NCI-H460 (cell line): Measurements from ENCODE around the gene VAV1. TPM values are rescaled to one million over a fixed set of nuclear protein-coding genes. Genes with fewer than 3 reads are reported as not detected.
"Not testable (repeated sequence)": the region's sequence is repeated elsewhere in the genome, so short reads cannot be mapped to it uniquely, and the experiment has no call there.

ENCODE experiments used
- DNase-seq: peaks from one replicate; pipeline ENCODE4 v3.0.0-alpha.2; 2016; ENCODE audit warnings: low read depth; ENCODE audit errors: extremely low read depth
- total RNA-seq: library from RNA; depleted of rRNA; stranded (reverse); fragments of >200 nt; shearing (Covaris generic); gene quantifications from 2 replicates; pipeline ENCODE4 v1.2.3, GENCODE V29; 2014

Gene VAV1
- total RNA-seq, 1 experiment from 2014 or later: 1.2 TPM

- DNase-seq: no peak
These were observed 4.5 kb downstream of the VAV1 start for GRCh38 chr19:6776999-6777398.

GRCh38 chr19:6777434-6777833 lies 4.9 kb downstream of the VAV1 start:
- no peak for DNase-seq

DNA sequence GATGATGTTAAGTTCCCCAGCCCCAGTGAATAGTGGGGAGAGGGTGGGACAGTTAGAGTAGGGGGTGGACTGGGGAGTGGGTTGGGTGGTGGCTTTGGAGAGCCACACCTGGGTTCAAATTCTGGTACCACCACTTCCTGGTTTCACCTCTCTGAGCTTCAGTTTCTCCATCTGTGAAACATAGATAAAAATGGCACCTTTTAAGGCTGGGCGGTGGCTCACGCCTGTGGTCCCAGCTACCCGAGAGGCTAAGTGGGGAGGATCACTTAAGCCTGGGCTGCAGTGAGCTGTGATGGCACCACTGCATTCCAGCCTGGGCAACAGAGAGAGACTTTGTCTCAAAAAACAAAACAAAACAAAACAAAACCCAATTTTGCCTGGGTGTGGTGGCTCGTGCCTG lies 5.9 kb downstream of the VAV1 start:
- DNase-seq: no peak

DNA sequence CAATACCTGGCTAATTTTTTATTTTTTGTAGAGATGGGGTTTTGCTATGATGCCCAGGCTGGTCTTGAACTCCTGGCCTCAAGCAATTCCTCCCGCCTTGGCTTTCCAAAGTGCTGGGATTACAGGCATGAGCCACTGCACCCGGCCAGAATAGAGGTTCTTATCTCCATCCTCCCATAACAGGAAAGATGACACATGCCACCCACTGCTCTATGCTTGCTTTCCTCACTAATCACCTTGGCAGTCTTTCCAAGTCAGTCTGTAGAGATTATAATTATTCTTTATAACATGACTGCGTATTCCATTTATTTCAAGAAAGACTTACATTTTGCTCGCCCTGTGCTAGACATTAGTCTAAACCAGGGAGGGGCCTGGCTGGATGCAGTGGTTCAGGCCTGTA lies 6.7 kb downstream of the VAV1 start:
- no peak for DNase-seq

GRCh38 chr19:6787393-6787792 lies 14.9 kb downstream of the VAV1 start:
- no peak for DNase-seq

DNA sequence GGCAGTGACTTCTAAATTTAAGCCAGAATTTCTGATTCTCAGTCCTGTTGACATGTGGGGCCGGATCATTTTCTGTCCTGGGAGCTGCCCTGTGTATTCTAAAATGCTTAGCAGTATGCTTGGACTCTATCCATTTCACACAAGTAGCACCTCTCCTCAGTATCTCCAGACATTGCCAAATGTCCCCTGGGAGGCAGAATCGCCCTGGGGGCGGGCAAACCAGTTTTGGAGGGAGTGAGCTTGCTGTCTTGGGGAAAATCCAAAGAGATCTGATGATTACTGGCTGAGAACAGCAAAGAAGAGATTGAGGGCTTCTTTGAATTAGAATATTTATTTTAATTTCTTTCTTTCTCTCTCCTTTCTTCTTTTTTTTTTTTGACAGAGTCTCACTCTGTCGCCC lies 16.4 kb downstream of the VAV1 start:
- DNase-seq: no peak

DNA sequence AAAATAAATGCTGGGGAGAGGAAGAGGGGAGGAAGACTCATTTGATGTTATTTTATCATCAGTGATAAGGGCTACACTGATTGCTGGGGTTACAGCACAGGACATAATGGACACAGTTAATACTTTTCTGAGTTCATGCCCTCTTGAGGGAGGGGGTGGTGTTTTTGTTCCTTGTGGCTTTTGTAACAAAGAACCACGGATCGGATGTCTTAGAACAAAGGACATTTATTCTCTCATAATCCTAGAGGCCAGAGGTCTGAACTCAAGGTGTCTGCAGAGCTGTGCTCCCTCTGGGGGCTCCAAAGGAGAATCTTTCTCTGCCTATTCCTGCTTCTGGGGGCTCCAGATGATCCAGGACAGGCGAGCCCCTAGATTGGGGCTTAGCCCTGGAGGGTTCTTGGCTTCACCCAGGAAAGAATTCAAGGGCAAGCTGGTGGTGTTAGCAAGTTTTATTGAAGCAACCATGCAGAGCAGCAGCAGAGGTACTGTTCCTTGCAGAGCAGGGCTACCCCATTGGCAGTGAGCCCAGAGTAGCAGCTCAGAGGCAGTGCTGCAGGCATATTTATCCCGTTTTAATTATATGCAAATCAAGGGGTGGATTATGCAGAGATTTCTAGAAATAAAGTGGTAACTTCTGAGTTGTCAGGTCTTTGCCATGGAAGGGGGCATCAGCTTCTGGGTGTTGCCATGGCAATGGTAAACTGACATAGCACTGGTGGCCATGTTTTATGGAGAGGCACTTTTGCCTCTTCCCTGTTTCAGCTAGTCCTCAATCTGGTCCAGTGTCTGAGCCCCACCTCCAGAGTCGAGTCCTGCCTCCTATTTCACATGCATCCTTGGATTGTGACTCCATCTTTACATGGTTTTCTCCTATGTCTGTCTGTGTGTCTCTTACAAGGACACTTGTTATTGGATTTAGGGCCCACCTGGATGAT lies 18.0 kb downstream of the VAV1 start:
- DNase-seq: no peak

DNA sequence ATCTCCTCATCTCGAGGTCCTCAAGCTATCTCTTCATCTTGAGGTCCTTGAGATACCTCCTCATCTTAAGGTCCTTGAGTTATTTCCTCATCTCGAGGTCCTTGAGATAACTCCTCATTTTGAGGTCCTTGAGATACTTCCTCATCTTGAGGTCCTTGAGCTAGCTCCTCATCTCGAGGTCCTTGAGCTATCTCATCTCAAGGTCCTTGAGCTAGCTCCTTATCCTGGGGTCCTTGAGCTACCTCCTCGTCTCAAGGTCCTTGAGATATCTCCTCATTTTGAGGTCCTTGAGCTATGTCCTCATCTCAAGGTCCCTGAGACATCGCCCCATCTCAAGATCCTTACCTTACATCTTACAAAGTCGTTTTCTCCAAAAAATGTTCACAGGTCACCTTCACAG lies 18.7 kb downstream of the VAV1 start:
- DNase-seq: no peak

- no peak for DNase-seq
These were observed 20.9 kb downstream of the VAV1 start for GRCh38 chr19:6793411-6793810.

- no peak for DNase-seq
These were observed 21.5 kb downstream of the VAV1 start for GRCh38 chr19:6793973-6794372.

GRCh38 chr19:6794686-6795431 lies 22.4 kb downstream of the VAV1 start:
- no peak for DNase-seq

GRCh38 chr19:6796278-6796677 lies 23.8 kb downstream of the VAV1 start:
- DNase-seq: no peak

GRCh38 chr19:6797646-6798045 lies 25.1 kb downstream of the VAV1 start:
- DNase-seq: no peak

DNA sequence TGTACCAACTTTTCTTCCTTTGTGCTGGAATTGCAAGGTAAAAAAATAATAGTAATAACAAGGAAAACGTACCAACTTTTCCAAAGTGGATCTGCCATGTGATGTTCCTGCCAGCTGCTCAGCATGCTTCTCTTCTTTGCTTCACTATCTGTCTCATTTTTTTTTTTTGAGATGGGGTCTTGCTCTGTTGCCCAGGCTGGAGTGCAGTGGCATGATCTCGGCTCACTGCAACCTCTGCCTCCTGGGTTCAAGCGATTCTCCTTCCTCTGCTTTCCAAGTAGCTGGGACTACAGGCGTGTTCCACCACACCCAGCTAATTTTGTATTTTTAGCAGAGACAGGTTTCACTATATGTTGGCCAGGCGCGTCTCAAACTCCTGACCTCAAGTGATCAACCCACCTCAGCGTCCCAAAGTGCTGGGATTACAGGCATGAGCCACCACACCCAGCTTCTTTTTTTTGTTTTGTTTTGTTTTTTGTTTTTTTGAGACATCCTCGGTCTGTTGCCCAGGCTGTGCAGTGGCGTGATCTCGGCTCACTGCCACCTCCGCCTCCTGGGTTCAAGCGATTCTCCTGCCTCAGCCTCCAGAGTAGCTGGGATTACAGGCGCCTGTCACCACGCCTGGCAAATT lies 27.8 kb downstream of the VAV1 start:
- DNase-seq: not testable (repeated sequence)

GRCh38 chr19:6800991-6801484 lies 28.5 kb downstream of the VAV1 start:
- peak; percentile 95 for DNase-seq

DNA sequence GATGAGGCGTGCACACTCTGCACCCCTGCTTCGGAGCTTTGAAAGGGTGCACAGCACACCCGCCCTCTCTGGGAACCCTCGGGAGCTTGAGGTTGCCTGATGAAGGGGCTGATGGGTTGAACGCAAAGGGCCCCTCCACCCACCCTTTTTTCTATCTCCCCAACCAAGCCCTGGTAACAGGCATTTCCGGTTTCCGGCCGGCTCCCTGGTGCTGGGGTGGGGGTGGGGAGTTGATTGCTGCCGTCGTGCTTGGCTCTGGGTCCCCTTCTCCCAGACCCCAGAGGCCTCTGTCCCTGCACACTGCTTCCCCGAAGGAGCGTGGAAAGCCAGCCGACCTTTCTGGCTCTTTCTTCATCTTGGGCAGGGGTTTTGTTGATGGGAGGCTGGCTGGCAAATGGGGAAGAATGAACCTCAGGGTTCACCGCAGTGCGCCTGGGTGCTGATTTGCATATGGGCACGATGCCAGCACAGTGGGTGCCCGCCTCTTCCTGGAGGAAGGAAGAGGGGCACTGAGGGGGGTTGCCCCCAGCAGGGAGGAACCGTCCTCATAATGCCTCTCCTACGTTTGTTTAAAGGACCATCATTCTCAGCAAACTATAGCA lies 29.1 kb downstream of the VAV1 start:
- DNase-seq: peak; percentile 63

GRCh38 chr19:6802336-6803035 lies 30.0 kb downstream of the VAV1 start:
- DNase-seq: peak; percentile 52

DNA sequence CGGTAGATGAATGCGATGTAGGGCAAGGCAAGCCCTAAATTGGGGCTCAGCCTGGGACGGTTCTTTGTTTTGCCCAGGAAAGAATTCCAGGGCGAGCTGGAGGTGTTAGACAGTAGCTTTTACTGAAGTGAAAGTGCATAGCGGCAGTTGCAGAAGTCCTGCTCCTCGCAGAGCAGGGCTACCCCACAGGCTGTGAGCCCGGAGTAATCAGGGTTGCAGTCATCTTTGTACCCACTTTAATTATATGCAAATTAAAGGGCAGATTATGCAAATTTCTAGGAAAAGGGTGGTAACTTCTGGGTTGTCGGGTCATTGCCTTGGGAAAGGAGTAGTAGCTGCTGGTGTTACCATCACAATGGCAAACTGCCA lies 30.5 kb downstream of the VAV1 start:
- DNase-seq: no peak

GRCh38 chr19:6806488-6806887 lies 34.0 kb downstream of the VAV1 start:
- no peak for DNase-seq

DNA sequence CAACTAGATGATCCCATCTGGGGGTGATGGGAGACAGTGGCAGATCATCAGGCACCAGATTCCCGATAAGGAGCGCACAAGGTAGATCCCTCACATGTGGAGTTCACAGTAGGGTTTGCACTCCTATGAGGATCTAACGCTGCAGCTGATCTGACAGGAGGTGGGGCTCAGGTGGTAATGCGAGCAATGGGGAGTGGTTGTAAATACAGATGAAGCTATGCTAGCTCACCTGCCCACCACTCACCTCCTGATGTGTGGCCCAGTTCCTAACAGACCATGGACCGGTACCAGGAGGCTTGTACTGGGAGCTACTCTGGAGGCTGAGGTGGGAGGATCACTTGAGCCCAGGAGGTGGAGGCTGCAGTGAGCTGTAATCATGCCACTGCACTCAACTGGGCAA lies 34.8 kb downstream of the VAV1 start:
- no peak for DNase-seq
